ENCODE data around the gene RPLP2. TPM values are rescaled to one million over a fixed set of nuclear protein-coding genes. Genes with fewer than 3 reads are reported as not detected.

Gene RPLP2
- total RNA-seq, 6 experiments from 2014 or later, result 1,532 to 1,781 (median 1,709) TPM

- DNase-seq, result no peak
- Mint-ChIP-seq H3K27me3 (ENCODE audit: insufficient read depth) (peaks cover 16% of the 10 kb centered on the region), H3K4me1 (ENCODE audit: low read depth) (peaks cover 17% of the 10 kb centered on the region), H3K9me3 (no peaks in the 10 kb centered on the region; the same call in 1 of the 2 replicates), H3K36me3 (ENCODE audit: low read depth) (peaks cover 8% of the 10 kb centered on the region; the same call in 1 of the 2 replicates), H3K27ac (peak overlapping the region; percentile 73), H3K4me3 (no peak overlapping the region)
- TF ChIP-seq CTCF (IDR thresholded peaks at IDR 0.05), result no peak
Measured at GRCh38 chr11:763549-764321, 46.0 kb upstream of the RPLP2 start.

GRCh38 chr11:764322-765024, 45.3 kb upstream of the RPLP2 start:
- no peak for DNase-seq
- H3K36me3 Mint-ChIP-seq (ENCODE audit: low read depth), result peaks cover 8% of the 10 kb centered on the region; the same call in 1 of the 2 replicates
- H3K27me3 Mint-ChIP-seq (ENCODE audit: insufficient read depth), result peaks cover 16% of the 10 kb centered on the region
- H3K27ac Mint-ChIP-seq, result peak overlapping the region; percentile 65
- no peak for TF ChIP-seq CTCF (IDR thresholded peaks at IDR 0.05)
- H3K4me3 Mint-ChIP-seq, result no peak overlapping the region; the same call in 1 of the 2 replicates
- H3K4me1 Mint-ChIP-seq (ENCODE audit: low read depth), result peaks cover 17% of the 10 kb centered on the region
- H3K9me3 Mint-ChIP-seq, result no peaks in the 10 kb centered on the region; the same call in 1 of the 2 replicates

- Mint-ChIP-seq H3K27me3 (ENCODE audit: insufficient read depth) (peaks cover 16% of the 10 kb centered on the region), H3K27ac (peak overlapping the region; percentile 65), H3K4me3 (no peak overlapping the region; the same call in 1 of the 2 replicates), H3K9me3 (no peaks in the 10 kb centered on the region; the same call in 1 of the 2 replicates), H3K4me1 (ENCODE audit: low read depth) (peaks cover 17% of the 10 kb centered on the region), H3K36me3 (ENCODE audit: low read depth) (peaks cover 8% of the 10 kb centered on the region; the same call in 1 of the 2 replicates)
- TF ChIP-seq CTCF (IDR thresholded peaks at IDR 0.05), result peak; percentile 80
- DNase-seq, result peak; percentile 44
Measured at GRCh38 chr11:765025-765801, 44.6 kb upstream of the RPLP2 start.

GRCh38 chr11:765802-766091, 44.0 kb upstream of the RPLP2 start:
- H3K9me3 Mint-ChIP-seq, result no peaks in the 10 kb centered on the region; the same call in 1 of the 2 replicates
- no peak for DNase-seq
- no peak overlapping the region for H3K4me3 Mint-ChIP-seq
- peaks cover 8% of the 10 kb centered on the region; the same call in 1 of the 2 replicates for H3K36me3 Mint-ChIP-seq (ENCODE audit: low read depth)
- H3K27ac Mint-ChIP-seq, result peak overlapping the region; percentile 40; the same call in 1 of the 2 replicates
- peaks cover 17% of the 10 kb centered on the region for H3K4me1 Mint-ChIP-seq (ENCODE audit: low read depth)
- H3K27me3 Mint-ChIP-seq (ENCODE audit: insufficient read depth), result peaks cover 16% of the 10 kb centered on the region
- no peak for TF ChIP-seq CTCF (IDR thresholded peaks at IDR 0.05)

Measured in HFFc6 (cell line).